Measurements from ENCODE around the gene VWA5B1.
"Not testable (repeated sequence)": the region's sequence is repeated elsewhere in the genome, so short reads cannot be mapped to it uniquely, and the experiment has no call there.

VWA5B1 gene

DNA sequence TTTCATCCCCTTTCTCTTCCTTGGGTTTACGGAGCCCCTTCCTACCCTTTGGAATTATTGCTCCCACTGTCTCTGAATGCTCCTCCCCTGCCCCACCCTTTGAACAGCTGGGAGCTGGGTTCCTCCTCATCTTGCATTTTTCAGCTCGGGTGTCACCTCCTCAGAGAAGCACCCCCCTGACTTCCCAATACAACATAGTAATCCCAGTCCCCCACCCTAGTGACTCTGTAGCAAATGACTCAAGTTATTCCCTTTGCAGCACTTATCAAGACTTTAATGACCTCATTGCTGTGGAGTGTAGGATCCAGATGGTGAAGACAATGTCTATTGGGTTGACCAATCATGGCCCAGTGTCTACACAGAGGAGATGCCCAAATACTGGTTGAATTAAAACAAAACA lies 8.9 kb upstream of the VWA5B1 start:
- no peak for DNase-seq (ENCODE audit: low spot score)

DNA sequence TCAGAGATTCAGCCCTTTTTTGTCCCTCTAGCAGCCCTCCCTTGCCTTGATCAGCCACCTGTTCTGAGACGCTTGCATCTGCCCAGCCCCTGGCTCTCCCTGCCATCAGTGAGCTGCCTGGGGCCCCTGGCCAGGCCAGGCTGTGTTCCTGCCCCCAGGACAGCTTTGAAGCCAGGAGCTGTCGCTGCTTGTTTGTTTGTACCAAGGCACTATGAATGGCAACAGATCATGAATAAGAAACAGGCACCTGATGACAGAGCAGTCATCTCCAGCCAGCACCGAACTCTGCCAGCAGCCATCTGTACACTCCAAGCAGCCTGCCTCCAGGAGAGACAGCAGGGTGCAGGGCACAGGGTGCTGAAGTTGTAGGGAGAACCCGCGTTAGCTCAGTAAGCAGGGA lies 8.1 kb upstream of the VWA5B1 start:
- DNase-seq (ENCODE audit: low spot score) = no peak

DNA sequence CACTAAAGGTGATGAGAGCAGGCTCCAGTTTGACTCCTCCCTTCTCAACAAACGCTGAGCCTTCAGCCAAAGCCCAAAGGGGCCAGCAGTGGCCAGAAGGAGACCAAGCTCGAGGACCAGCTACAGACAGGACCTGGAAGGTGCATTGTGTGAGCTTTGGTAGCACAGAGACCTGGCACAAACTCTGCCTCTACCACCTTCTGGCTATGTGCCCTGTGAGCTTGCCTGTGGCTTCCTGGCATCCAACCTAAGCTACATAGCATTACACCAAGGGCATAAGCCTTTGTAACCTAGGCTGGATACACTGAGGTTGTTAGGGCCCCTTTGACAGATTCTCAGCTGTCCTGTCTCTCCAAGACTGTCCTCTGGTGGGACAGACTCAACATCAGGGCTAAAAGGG lies 6.6 kb upstream of the VWA5B1 start:
- no peak for DNase-seq (ENCODE audit: low spot score)

DNA sequence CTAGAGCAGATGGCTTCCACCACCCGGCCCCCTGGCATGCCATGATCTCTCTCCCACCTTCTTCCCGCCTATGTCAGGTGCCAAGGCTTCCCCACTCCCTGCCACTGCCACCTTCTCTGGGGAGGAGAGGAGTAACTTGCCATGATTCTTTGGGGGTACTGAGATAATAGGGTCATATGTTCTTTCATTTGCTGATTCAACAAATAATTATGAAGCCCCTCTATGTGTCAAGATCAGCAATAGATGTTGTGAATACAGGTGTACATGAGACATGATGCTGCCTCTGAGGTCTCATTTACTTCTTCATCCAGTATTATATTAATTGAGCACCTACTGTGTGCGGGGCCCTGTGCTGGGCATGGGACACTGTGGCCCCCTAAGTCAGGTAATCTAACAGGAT lies 6.0 kb upstream of the VWA5B1 start:
- DNase-seq (ENCODE audit: low spot score) = no peak

GRCh38 chr1:20285510-20285909 lies 5.2 kb upstream of the VWA5B1 start:
- DNase-seq (ENCODE audit: low spot score) = no peak

DNA sequence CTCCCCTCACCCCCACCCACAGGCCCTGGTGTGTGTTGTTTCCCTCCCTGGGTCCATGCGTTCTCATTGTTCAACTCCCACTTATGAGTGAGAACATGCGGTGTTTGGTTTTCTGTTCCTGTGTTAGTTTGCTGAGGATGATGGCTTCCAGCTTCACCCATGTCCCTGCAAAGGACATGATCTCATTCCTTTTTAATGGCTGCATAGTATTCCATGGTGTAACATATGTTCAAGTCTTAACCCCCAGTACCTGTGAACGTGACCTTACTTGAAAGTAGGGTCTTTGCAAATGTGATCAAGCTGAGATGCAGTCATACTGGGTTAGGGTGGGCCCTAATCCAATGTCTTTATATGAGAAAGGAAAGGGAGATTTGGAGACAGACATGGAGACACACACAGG lies 3.0 kb upstream of the VWA5B1 start:
- DNase-seq (ENCODE audit: low spot score) = not testable (repeated sequence)

- DNase-seq (ENCODE audit: low spot score) = no peak
These were observed 990 bp downstream of the VWA5B1 start for GRCh38 chr1:20291645-20292084.

DNA sequence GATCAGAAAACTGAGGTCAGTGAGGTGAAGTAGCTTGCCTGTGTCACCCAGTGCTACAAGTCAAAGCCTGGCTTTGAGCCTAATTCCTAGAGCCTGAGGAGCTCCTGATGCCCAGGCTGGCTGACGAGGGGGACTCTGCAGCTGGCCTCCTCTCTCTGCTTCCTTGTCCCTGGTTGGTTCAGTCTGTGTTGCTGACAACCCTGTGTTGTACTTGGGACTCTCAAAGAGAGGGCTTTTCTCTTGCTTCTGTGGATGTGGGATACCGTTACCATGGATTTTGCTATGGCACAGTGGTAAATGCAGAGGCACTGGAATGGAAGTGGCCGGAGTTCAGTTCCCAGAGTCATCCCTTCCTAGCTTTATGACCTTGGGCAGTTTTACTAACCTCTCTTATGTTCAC lies 8.0 kb downstream of the VWA5B1 start:
- no peak for DNase-seq (ENCODE audit: low spot score)

- DNase-seq (ENCODE audit: low spot score) = no peak
These were observed 10.9 kb downstream of the VWA5B1 start for GRCh38 chr1:20301463-20302107.

DNA sequence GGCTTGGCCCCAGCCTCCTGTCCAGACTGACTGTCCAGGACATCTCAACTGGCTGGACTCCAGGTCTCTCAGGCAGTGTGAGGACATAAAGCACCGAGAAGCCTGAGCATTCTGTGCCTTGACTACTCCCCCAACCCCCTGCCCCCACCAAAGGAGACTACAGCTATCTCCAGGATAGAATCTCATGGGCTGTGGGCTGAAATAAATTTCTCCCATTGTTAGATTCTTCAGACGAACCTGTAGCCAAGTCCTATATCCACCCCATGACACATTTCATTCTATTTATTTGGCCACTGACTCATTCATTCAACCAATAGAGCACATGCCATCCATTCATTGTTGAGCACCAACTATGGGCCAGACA lies 11.4 kb downstream of the VWA5B1 start:
- DNase-seq (ENCODE audit: low spot score) = no peak

DNA sequence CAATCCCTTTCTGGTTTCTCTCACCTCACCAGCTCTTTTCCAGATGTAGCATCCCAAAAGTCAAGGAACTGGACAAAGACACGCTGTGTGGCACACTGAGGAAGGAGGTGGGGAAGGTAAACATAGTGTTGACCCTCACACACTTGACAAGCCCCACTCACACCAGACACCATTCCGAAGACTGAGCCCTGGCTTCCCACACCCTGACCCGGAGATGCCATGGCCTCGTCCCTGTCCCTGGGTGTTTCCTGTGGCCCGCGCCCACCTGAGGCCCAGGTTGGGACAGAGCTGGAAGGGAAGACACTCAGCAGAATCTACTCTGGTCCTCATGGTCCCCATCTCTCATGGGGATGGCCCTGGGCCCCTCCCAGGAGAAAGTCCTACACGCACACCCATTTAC lies 16.4 kb downstream of the VWA5B1 start:
- DNase-seq (ENCODE audit: low spot score) = no peak

DNA sequence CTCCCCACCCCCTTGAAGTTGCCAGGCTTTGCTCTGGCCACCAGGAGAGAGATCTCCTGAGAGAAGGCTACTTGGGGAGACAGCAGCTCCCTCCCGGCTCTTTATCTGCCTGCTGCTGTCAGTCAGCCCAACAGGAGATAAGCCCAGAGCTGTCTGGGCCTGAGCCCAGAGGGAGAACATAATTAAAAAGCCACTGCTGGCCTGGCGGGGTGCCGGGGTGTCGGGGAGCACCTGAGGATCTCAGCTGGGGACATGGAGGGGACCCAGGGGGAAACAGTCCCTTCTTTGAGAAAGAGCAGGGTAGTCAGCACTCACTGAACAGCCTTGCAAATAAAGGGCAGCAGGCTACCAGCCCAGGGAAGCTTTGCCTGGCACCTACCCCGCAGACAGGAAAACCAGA lies 17.9 kb downstream of the VWA5B1 start:
- no peak for DNase-seq (ENCODE audit: low spot score)

DNA sequence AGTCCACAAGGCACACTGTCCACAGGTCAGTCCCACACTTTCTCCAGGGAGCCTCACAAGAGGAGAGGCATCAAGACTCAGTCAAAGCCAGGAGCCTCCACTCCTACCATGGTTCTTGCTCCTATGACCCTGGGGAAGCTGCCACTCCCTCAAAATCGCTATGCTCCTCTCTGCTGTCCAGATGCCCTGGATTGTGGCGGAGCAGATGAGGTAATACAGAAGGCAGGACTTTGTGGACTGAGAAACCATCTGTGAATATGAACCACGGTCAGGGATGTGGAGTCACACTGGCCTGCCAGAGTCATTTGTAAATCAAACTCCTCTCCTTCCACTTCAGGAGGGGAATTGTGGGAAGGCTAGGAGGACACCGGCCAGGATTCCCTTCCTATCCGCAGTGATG lies 20.6 kb downstream of the VWA5B1 start:
- DNase-seq (ENCODE audit: low spot score) = no peak

GRCh38 chr1:20312310-20312709 lies 21.6 kb downstream of the VWA5B1 start:
- DNase-seq (ENCODE audit: low spot score) = no peak

GRCh38 chr1:20312818-20313217 lies 22.1 kb downstream of the VWA5B1 start:
- no peak for DNase-seq (ENCODE audit: low spot score)

DNA sequence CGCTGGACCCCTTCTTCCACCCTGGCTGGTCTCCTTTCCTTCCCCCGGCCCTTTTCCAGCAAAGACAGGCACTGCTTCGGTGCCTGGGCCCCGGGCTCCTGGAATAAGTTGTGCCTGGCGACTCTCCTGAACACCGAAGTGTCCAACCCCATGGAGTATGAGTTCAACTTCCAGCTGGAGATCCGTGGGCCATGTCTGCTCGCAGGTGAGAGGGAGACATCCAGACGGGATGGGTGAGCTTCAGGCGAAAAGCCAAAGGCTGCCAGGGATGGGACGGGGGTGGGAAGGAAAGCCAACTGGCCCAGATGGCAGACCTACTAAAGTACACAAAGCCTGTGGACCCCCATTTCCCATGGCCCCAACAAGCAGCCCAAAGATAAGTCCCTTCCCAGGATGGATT lies 26.8 kb downstream of the VWA5B1 start:
- no peak for DNase-seq (ENCODE audit: low spot score)

- DNase-seq (ENCODE audit: low spot score) = no peak
These were observed 27.8 kb downstream of the VWA5B1 start for GRCh38 chr1:20318521-20318920.

DNA sequence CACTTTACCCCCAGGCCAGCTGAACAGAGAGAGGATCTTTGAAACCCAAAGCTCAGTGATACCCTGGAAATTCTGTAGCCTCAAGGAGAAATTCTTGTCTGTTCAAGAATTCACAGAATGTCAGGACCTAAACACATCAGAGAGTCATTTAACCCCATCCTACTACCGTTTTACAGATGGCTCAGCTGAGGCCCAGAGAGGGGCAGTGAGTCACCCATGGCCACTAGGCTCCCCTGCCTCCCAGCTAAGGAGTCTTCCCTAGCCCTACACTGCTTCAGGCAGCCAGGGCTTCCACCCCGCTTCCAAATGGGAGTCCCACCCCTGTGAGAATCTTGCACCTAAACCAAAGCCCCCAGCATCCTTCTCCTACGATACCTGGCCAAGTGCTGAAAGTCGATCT lies 28.3 kb downstream of the VWA5B1 start:
- no peak for DNase-seq (ENCODE audit: low spot score)

DNA sequence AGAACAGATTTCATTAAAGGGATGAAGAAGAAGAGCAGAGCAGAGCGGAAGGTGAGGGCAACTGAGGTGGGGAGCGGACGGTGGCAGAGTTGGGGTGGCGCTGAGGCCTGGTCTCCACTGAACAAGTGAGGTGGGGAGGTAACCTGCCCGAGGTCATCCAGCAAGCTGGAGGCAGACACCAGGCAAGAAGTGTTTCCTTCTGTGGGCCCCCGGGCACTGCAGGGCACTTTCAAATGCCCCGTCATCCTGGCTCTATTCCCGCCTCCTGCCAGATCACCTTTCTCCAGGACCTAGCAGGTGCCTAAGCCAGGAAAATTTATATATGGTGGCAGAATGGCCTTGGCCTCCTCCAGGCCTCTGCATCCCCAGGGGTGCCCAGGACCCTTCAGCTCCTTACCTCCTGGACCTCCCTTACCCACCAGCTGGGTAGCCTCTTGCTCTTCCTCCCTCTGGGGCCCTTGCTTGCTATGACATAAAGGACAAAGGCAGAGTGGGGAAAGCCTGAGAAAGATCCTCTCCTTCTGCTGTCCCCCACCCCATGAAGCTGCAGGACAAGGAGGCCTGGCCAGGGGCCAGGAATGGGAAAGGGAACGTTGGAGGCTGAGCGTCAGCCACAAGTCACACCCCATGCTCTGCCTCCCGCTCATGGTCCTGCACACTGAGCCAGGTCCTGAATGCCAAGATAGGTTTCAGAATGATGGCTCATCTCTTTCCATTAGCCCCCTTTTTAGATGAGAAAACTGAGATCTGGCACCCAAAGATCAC lies 29.0 kb downstream of the VWA5B1 start:
- DNase-seq (ENCODE audit: low spot score) = no peak

GRCh38 chr1:20320704-20321103 lies 30.0 kb downstream of the VWA5B1 start:
- no peak for DNase-seq (ENCODE audit: low spot score)

DNA sequence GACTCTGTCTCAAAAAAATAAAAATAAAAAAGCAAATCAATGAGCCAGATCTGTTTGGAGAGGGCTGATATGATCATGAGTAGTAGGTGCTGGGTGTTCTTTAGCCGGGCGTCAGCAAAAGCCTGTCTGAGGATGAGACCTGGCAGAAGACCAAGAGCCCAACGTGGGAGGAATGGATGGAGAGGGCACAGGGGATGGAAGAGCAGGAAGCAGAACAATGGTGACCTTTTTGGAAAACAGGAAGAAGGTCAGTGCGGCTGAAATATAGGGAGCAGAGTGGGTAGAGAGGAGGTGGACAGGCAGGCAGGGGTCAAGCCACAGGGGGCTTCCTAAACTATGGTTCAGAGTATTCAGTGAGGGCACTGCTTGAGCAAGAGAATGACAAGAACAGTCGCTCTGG lies 30.9 kb downstream of the VWA5B1 start:
- no peak for DNase-seq (ENCODE audit: low spot score)

- DNase-seq (ENCODE audit: low spot score) = no peak
These were observed 31.6 kb downstream of the VWA5B1 start for GRCh38 chr1:20322081-20322824.

Measured in SW480 (cell line).